ENCODE results near the gene CDC42BPA.
"Not testable (repeated sequence)": the region's sequence is repeated elsewhere in the genome, so short reads cannot be mapped to it uniquely, and the experiment has no call there.

Gene CDC42BPA

GRCh38 chr1:227003165-227003564, 315.1 kb downstream of the CDC42BPA start:
- Histone ChIP-seq H3K27ac (ENCODE audit: low read length) (no peak overlapping the region), H3K9ac (ENCODE audit: low read depth, low read length) (no peak overlapping the region), H3K79me2 (ENCODE audit: insufficient read depth, low read length) (no peaks in the 10 kb centered on the region), H3K4me2 (ENCODE audit: insufficient read depth, low read length) (no peak overlapping the region), H3K27me3 (ENCODE audit: insufficient read depth, low read length, poor library complexity) (peaks cover 19% of the 10 kb centered on the region), H2AFZ (ENCODE audit: low read depth, low read length) (no peak overlapping the region), H3K4me3 (ENCODE audit: low read depth in 1 of 2, low read length in 2 of 2) (no peak overlapping the region), H4K20me1 (ENCODE audit: insufficient read depth, low read length) (no peaks in the 10 kb centered on the region), H3K4me1 (ENCODE audit: insufficient read depth, low read length) (no peaks in the 10 kb centered on the region), H3K36me3 (ENCODE audit: insufficient read depth, low read length) (no peaks in the 10 kb centered on the region), H3K9me3 (ENCODE audit: insufficient read depth, low read length, severe bottlenecking) (no peaks in the 10 kb centered on the region)
- ATAC-seq (ENCODE audit: insufficient read depth, low read depth): no peak
- no peak for TF ChIP-seq CTCF (IDR thresholded peaks at IDR 0.05; ENCODE audit: borderline replicate concordance, extremely low read depth, low read length, poor library complexity, severe bottlenecking)
- TF ChIP-seq EZH2 (IDR thresholded peaks at IDR 0.05; ENCODE audit: borderline replicate concordance, low read depth, low read length, severe bottlenecking): no peak
- DNase-seq: no peak

DNA sequence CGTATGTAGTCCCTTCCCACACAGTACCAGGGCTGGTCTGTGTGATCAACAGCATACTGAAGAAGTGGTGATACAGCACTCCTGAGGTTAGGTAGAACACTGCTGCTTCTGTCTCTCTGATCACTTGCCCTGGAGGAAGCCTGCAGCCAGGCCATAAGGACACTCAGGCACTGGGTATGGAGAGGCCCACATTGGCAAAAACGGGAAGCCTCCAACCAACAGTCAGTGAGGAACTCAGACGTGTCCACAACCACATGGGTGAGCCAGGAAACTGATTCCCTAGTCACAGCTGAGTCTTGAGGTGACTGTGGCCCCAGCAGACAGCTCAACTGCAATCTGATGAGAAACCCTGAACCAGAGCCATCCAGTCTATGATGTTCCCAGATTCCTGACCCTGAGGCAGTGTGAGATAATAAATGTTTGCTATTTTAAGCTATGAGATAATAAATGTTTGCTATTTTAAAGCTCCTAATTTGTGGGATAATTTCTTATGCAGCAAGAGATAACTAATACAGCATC, 315.7 kb downstream of the CDC42BPA start:
- Histone ChIP-seq H3K4me3 (ENCODE audit: low read depth in 1 of 2, low read length in 2 of 2) (no peak overlapping the region), H3K9me3 (ENCODE audit: insufficient read depth, low read length, severe bottlenecking) (no peaks in the 10 kb centered on the region), H3K9ac (ENCODE audit: low read depth, low read length) (no peak overlapping the region), H2AFZ (ENCODE audit: low read depth, low read length) (no peak overlapping the region), H3K79me2 (ENCODE audit: insufficient read depth, low read length) (no peaks in the 10 kb centered on the region), H3K4me1 (ENCODE audit: insufficient read depth, low read length) (no peaks in the 10 kb centered on the region), H3K27ac (ENCODE audit: low read length) (no peak overlapping the region), H3K27me3 (ENCODE audit: insufficient read depth, low read length, poor library complexity) (peaks cover 15% of the 10 kb centered on the region), H4K20me1 (ENCODE audit: insufficient read depth, low read length) (no peaks in the 10 kb centered on the region), H3K36me3 (ENCODE audit: insufficient read depth, low read length) (no peaks in the 10 kb centered on the region), H3K4me2 (ENCODE audit: insufficient read depth, low read length) (no peak overlapping the region)
- DNase-seq (no peak), ATAC-seq (ENCODE audit: insufficient read depth, low read depth) (no peak)
- no peak for TF ChIP-seq EZH2 (IDR thresholded peaks at IDR 0.05; ENCODE audit: borderline replicate concordance, low read depth, low read length, severe bottlenecking)
- no peak for TF ChIP-seq CTCF (IDR thresholded peaks at IDR 0.05; ENCODE audit: borderline replicate concordance, extremely low read depth, low read length, poor library complexity, severe bottlenecking)

DNA sequence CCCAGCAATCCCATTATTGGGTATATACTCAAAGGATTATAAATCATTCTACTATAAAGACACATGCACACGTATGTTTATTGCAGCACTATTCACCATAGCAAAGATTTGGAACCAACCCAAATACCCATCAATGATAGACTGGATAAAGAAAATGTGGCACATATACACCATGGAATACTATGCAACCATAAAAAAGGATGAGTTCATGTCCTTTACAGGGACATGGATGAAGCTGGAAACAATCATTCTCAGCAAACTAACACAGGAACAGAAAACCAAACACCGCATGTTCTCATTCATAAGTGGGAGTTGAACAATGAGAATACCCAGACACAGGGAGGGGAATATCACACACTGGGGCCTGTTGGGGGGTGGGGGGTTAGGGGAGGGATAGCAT, 318.7 kb downstream of the CDC42BPA start:
- not testable (repeated sequence) for H3K27ac ChIP-seq (ENCODE audit: low read length); H2AFZ ChIP-seq (ENCODE audit: low read depth, low read length); H3K9me3 ChIP-seq (ENCODE audit: insufficient read depth, low read length, severe bottlenecking); H3K27me3 ChIP-seq (ENCODE audit: insufficient read depth, low read length, poor library complexity); H3K79me2 ChIP-seq (ENCODE audit: insufficient read depth, low read length); H3K4me1 ChIP-seq (ENCODE audit: insufficient read depth, low read length); H4K20me1 ChIP-seq (ENCODE audit: insufficient read depth, low read length); H3K4me2 ChIP-seq (ENCODE audit: insufficient read depth, low read length); ATAC-seq (ENCODE audit: insufficient read depth, low read depth); H3K9ac ChIP-seq (ENCODE audit: low read depth, low read length); H3K4me3 ChIP-seq (ENCODE audit: low read depth in 1 of 2, low read length in 2 of 2); DNase-seq; H3K36me3 ChIP-seq (ENCODE audit: insufficient read depth, low read length)

- H4K20me1 ChIP-seq (ENCODE audit: insufficient read depth, low read length): no peaks in the 10 kb centered on the region; the same call in 1 of the 2 replicates
- TF ChIP-seq EZH2 (IDR thresholded peaks at IDR 0.05; ENCODE audit: borderline replicate concordance, low read depth, low read length, severe bottlenecking) (no peak), CTCF (IDR thresholded peaks at IDR 0.05; ENCODE audit: borderline replicate concordance, extremely low read depth, low read length, poor library complexity, severe bottlenecking) (no peak)
- peaks cover 16% of the 10 kb centered on the region for H3K27me3 ChIP-seq (ENCODE audit: insufficient read depth, low read length, poor library complexity)
- no peak for ATAC-seq (ENCODE audit: insufficient read depth, low read depth)
- H3K27ac ChIP-seq (ENCODE audit: low read length): no peak overlapping the region
- H3K9ac ChIP-seq (ENCODE audit: low read depth, low read length): no peak overlapping the region
- H3K9me3 ChIP-seq (ENCODE audit: insufficient read depth, low read length, severe bottlenecking): no peaks in the 10 kb centered on the region
- no peak overlapping the region for H3K4me2 ChIP-seq (ENCODE audit: insufficient read depth, low read length)
- H2AFZ ChIP-seq (ENCODE audit: low read depth, low read length): no peak overlapping the region
- DNase-seq: no peak
- no peaks in the 10 kb centered on the region for H3K36me3 ChIP-seq (ENCODE audit: insufficient read depth, low read length)
- no peak overlapping the region for H3K4me3 ChIP-seq (ENCODE audit: low read depth in 1 of 2, low read length in 2 of 2)
- no peaks in the 10 kb centered on the region for H3K79me2 ChIP-seq (ENCODE audit: insufficient read depth, low read length)
- no peaks in the 10 kb centered on the region for H3K4me1 ChIP-seq (ENCODE audit: insufficient read depth, low read length)
These were observed 322.6 kb downstream of the CDC42BPA start for GRCh38 chr1:226995365-226996332.
